Ovary (tissue), 9 donors: ENCODE measurements around the gene GPN2. TPM values are rescaled to one million over a fixed set of nuclear protein-coding genes. Genes with fewer than 3 reads are reported as not detected.
"Not testable (repeated sequence)": the region's sequence is repeated elsewhere in the genome, so short reads cannot be mapped to it uniquely, and the experiment has no call there.

Source experiments
- DNase-seq, 5 donors: peaks; one replicate each; pipeline ENCODE4 v3.0.0-alpha.2; 2019 to 2020
- H3K27ac ChIP-seq, 2 donors: fragments of 200-600 bp; one replicate each; pipeline versions ENCODE4 v1.5.1 to v1.8.0; 2019 to 2022
- H3K27me3 ChIP-seq: fragments of 200-600 bp; one replicate; pipeline ENCODE4 v1.8.0; 2022
- H3K36me3 ChIP-seq: fragments of 200-600 bp; sonication (generic); one replicate; pipeline ENCODE4 v1.5.1; 2019
- H3K4me1 ChIP-seq: one replicate; pipeline ENCODE4 v1.8.1; 2013; ENCODE audit warnings: mild to moderate bottlenecking, moderate library complexity; ENCODE audit not compliant: insufficient read depth
- H3K4me3 ChIP-seq: fragments of 200-600 bp; sonication (generic); one replicate; pipeline ENCODE4 v1.5.1; 2017
- H3K9me3 ChIP-seq, 2 donors: fragments of 200-600 bp in 1 of 2; sonication (generic) in 1 of 2; one replicate each; pipeline versions ENCODE4 v1.5.1 to v1.8.1; 2013 to 2019; ENCODE audit warnings: mild to moderate bottlenecking in 1 of 2, moderate library complexity in 1 of 2
- CTCF ChIP-seq, 3 donors: fragments of 450-650 bp in 2 of 3; fragments of 200-600 bp in 1 of 3; IDR thresholded peaks; one replicate each; pipeline versions ENCODE4 v1.5.1 to v1.8.0; 2016 to 2022; ENCODE audit warnings: antibody characterized with exemption in 3 of 3, mild to moderate bottlenecking in 1 of 3
- EP300 ChIP-seq: sonication (generic); formaldehyde crosslinking; IDR thresholded peaks from one replicate; pipeline ENCODE4 v1.6.1; 2017; ENCODE audit warnings: antibody characterized with exemption
- POLR2A ChIP-seq: fragments of 450-650 bp; IDR thresholded peaks from one replicate; pipeline ENCODE4 v1.6.1; 2017; ENCODE audit warnings: antibody characterized with exemption, mild to moderate bottlenecking, moderate library complexity
- WGBS, 3 donors: extraction: QIAGEN DNeasy Blood & Tissue Kit in 1 of 3; methylation state at CpG; one replicate each; pipeline versions ENCODE4 v1.1.5 to v1.1.7; 2013 to 2017; 5-methylcytosine and 5-hydroxymethylcytosine counted together
- intact Hi-C, 4 donors: fragments of 100-400 bp; cut with DNase I; formaldehyde crosslinking; loops; one replicate each; pipeline versions ENCODE4 v1.11.0 to v1.15.1; 2022 to 2023
- polyA plus RNA-seq, 2 donors: library from polyadenylated mRNA; stranded (reverse); fragments of 200-250 nt in 1 of 2; fragments of 350-450 nt in 1 of 2; fragmentation: Illumina TruSeq in 1 of 2; extraction: RNeasy Lipid Tissue Mini Kit (QIAGEN cat#74804) in 1 of 2; gene quantifications; one replicate each; pipeline ENCODE4 v1.2.3, GENCODE V29; 2013 to 2014
- total RNA-seq, 7 donors: library from RNA; depleted of rRNA in 2 of 7; stranded (reverse); fragments of >200 nt in 2 of 7; fragmentation: NEBNext Ultra II Directional in 3 of 7; extraction: Animal tissue kit (Norgen Biotek cat#: 25700) in 3 of 7; gene quantifications; one replicate each; pipeline versions ENCODE4 v1.1.0 to v1.2.4, GENCODE V29; 2016 to 2023
- donor health status: DM: no; HTN: no; CAD: no; lungs with moderate emphysema.
- donor health status: DM: no; HTN: no; CAD: no.
- donor health status: Bipolar disorder and iron deficiency.
- donor health status: DM: yes; HTN: yes; CAD: no.
- donor health status: DM: no; HTN: no; CAD: no.
- donor health status: DM: yes; HTN: yes; CAD: no.

The GPN2 gene
- total and polyA plus RNA-seq, 9 donors: 6.9 to 27.8 (median 20.4) TPM

GRCh38 chr1:26882696-26883463, 7.2 kb downstream of the GPN2 start:
- no peak for DNase-seq
- intact Hi-C loops: no loop called here

GRCh38 chr1:26881611-26882010, 8.5 kb downstream of the GPN2 start:
- H3K27ac ChIP-seq, intact Hi-C loops, DNase-seq, H3K27me3 ChIP-seq, H3K4me1 ChIP-seq, H3K4me3 ChIP-seq, H3K9me3 ChIP-seq, H3K36me3 ChIP-seq: not testable (repeated sequence)
- 50 to 65% (median 61%) methylated on average over 6 of the region's 6 CpGs for WGBS, 3 donors

More at GRCh38 chr1:26882696-26883463, 7.2 kb downstream of the GPN2 start:
- no peaks in the 10 kb centered on the region for H3K27me3 ChIP-seq
- H3K4me1 ChIP-seq: no peaks in the 10 kb centered on the region
- H3K36me3 ChIP-seq: no peaks in the 10 kb centered on the region
- H3K9me3 ChIP-seq: no peaks in the 10 kb centered on the region
- no peak overlapping the region for H3K27ac ChIP-seq
- no peak for TF ChIP-seq CTCF (IDR thresholded peaks at IDR 0.05)
- TF ChIP-seq EP300: no peak
- TF ChIP-seq POLR2A: no peak
- H3K4me3 ChIP-seq: no peak overlapping the region
- 80 to 82% (median 81%) methylated on average over 5 of the region's 5 CpGs for WGBS, 3 donors

GRCh38 chr1:26879793-26880192, 10.3 kb downstream of the GPN2 start:
- H3K27ac ChIP-seq: no peak overlapping the region
- H3K27me3 ChIP-seq: no peaks in the 10 kb centered on the region
- H3K36me3 ChIP-seq: no peaks in the 10 kb centered on the region
- H3K4me1 ChIP-seq: no peaks in the 10 kb centered on the region
- DNase-seq: no peak
- intact Hi-C loops: loop anchor here in 3 of 4 donors (5.0 to 10.0 kb wide), 5 partner anchors 55 to 285 kb away; partner anchors contain the start of gene ZDHHC18 (in 1 of the 3)
- H3K4me3 ChIP-seq: no peak overlapping the region
- 82 to 89% (median 88%) methylated on average over 4 of the region's 4 CpGs for WGBS, 3 donors
- H3K9me3 ChIP-seq: no peaks in the 10 kb centered on the region
- no peak for TF ChIP-seq CTCF (IDR thresholded peaks at IDR 0.05)
- TF ChIP-seq POLR2A: no peak
- no peak for TF ChIP-seq EP300

GRCh38 chr1:26877326-26877725, 12.8 kb downstream of the GPN2 start:
- no peaks in the 10 kb centered on the region for H3K36me3 ChIP-seq
- intact Hi-C loops: loop anchor here in 3 of 4 donors (5.0 to 10.0 kb wide), 5 partner anchors 53 to 283 kb away; partner anchors contain the start of gene ZDHHC18 (in 1 of the 3)
- H3K27ac ChIP-seq: no peak overlapping the region
- no peak overlapping the region for H3K4me3 ChIP-seq
- no peaks in the 10 kb centered on the region for H3K27me3 ChIP-seq
- no peak for TF ChIP-seq POLR2A
- H3K9me3 ChIP-seq: no peaks in the 10 kb centered on the region
- no peak for DNase-seq
- H3K4me1 ChIP-seq: no peaks in the 10 kb centered on the region
- WGBS, 3 donors: 82 to 88% (median 82%) methylated on average over 2 of the region's 2 CpGs

- no peak for DNase-seq
- Histone ChIP-seq H3K4me3 (no peak overlapping the region), H3K9me3 (no peaks in the 10 kb centered on the region), H3K27ac (no peak overlapping the region), H3K36me3 (no peaks in the 10 kb centered on the region), H3K4me1 (no peaks in the 10 kb centered on the region), H3K27me3 (no peaks in the 10 kb centered on the region)
- TF ChIP-seq POLR2A (no peak), CTCF (IDR thresholded peaks at IDR 0.05) (no peak), EP300 (no peak)
- 64 to 70% (median 66%) methylated on average over 4 of the region's 4 CpGs for WGBS, 3 donors
- intact Hi-C loops: loop anchor here in 3 of 4 donors (5.0 to 10.0 kb wide), 5 partner anchors 50 to 280 kb away; partner anchors contain the start of gene ZDHHC18 (in 1 of the 3)
Measured at GRCh38 chr1:26874896-26875295, 15.2 kb downstream of the GPN2 start.

GRCh38 chr1:26873097-26873496, 17.0 kb downstream of the GPN2 start:
- H3K27me3 ChIP-seq, H3K36me3 ChIP-seq, DNase-seq, H3K9me3 ChIP-seq, H3K4me1 ChIP-seq, H3K4me3 ChIP-seq, H3K27ac ChIP-seq: not testable (repeated sequence)
- 47 to 63% (median 50%) methylated on average over 2 of the region's 2 CpGs for WGBS, 3 donors
- intact Hi-C loops: loop anchor here in 2 of 4 donors (10.0 kb wide), 2 partner anchors 48 to 278 kb away; partner anchors contain the start of gene ZDHHC18 (in 1 of the 2)
